ENCODE results near the gene AKNA.
A peak's percentile ranks its signal among the peaks of the same experiment; 100 is the strongest.
"Not testable (repeated sequence)": the region's sequence is repeated elsewhere in the genome, so short reads cannot be mapped to it uniquely, and the experiment has no call there.

Gene AKNA

GRCh38 chr9:114341991-114342390, 45.8 kb downstream of the AKNA start:
- H3K9me3 Mint-ChIP-seq = no peaks in the 10 kb centered on the region
- DNase-seq = no peak
- H3K27me3 Mint-ChIP-seq = no peaks in the 10 kb centered on the region
- H3K4me3 Mint-ChIP-seq = no peak overlapping the region
- peaks cover 23% of the 10 kb centered on the region for H3K4me1 Mint-ChIP-seq (ENCODE audit: low read depth)
- peak overlapping the region; percentile 88 for H3K27ac Mint-ChIP-seq
- H3K36me3 Mint-ChIP-seq (ENCODE audit: low read depth) = peaks cover 96% of the 10 kb centered on the region

- Mint-ChIP-seq H3K36me3 (ENCODE audit: low read depth) (peaks cover 97% of the 10 kb centered on the region), H3K27me3 (no peaks in the 10 kb centered on the region), H3K4me1 (ENCODE audit: low read depth) (peaks cover 17% of the 10 kb centered on the region), H3K27ac (peak overlapping the region; percentile 88), H3K4me3 (no peak overlapping the region), H3K9me3 (no peaks in the 10 kb centered on the region)
- DNase-seq = no peak
Measured at GRCh38 chr9:114341152-114341830, 46.5 kb downstream of the AKNA start.

DNA sequence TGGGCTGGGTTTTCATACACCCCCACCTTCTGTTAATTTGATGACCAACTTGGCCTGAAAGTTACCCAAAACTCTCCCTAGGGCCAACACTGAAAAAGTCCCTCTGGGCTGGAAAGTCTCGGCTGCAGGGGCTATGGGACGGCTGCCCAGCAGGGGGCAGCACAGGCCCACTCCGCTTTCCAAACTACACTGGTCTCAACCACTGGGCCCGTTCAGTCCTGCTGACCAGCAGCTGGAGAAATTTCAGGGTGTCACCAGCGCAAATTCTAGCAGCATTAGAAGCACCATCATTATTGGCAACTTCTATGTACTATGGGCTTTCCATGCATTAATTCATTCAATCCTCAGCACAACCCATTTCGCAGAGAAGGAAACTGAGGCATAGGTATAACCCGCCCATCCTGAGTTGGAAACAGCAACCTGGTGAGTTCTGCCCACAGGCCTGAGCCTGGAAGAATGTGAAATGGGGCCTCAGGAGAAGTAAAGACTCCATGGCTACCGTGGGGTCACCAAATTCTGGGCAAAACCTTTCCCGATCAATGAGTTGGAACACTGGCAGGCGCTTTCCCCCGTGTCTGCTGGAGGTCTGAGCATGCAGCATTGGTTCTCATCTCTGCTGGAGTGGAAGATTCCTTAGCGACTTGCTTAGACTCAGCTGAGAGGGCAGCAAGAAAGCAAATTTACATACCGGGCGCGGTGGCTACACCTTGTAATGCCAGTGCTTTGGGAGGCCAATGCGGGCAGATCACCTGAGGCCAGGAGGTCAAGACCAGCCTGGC, 48.5 kb downstream of the AKNA start:
- DNase-seq = peak; percentile 77

GRCh38 chr9:114338187-114338586, 49.6 kb downstream of the AKNA start:
- DNase-seq = no peak
- peak overlapping the region; percentile 81 for H3K27ac Mint-ChIP-seq
- peaks cover 86% of the 10 kb centered on the region for H3K36me3 Mint-ChIP-seq (ENCODE audit: low read depth)
- peaks cover 2% of the 10 kb centered on the region for H3K9me3 Mint-ChIP-seq
- H3K4me3 Mint-ChIP-seq = no peak overlapping the region
- no peaks in the 10 kb centered on the region for H3K27me3 Mint-ChIP-seq
- H3K4me1 Mint-ChIP-seq (ENCODE audit: low read depth) = peaks cover 19% of the 10 kb centered on the region

More for the DNA sequence above, 48.5 kb downstream of the AKNA start:
- Mint-ChIP-seq H3K4me1 (ENCODE audit: low read depth) (peaks cover 19% of the 10 kb centered on the region), H3K27ac (peak overlapping the region; percentile 81), H3K27me3 (no peaks in the 10 kb centered on the region), H3K36me3 (ENCODE audit: low read depth) (peaks cover 96% of the 10 kb centered on the region), H3K9me3 (peaks cover 2% of the 10 kb centered on the region), H3K4me3 (no peak overlapping the region)

GRCh38 chr9:114336699-114337395, 50.9 kb downstream of the AKNA start:
- H3K27ac Mint-ChIP-seq = peak overlapping the region; percentile 79
- no peak for DNase-seq
- H3K36me3 Mint-ChIP-seq (ENCODE audit: low read depth) = peaks cover 75% of the 10 kb centered on the region
- H3K9me3 Mint-ChIP-seq = peaks cover 2% of the 10 kb centered on the region
- H3K4me3 Mint-ChIP-seq = no peak overlapping the region
- H3K4me1 Mint-ChIP-seq (ENCODE audit: low read depth) = peaks cover 25% of the 10 kb centered on the region
- no peaks in the 10 kb centered on the region for H3K27me3 Mint-ChIP-seq

GRCh38 chr9:114336157-114336556, 51.6 kb downstream of the AKNA start:
- Mint-ChIP-seq H3K27ac (peak overlapping the region; percentile 79), H3K9me3 (peaks cover 2% of the 10 kb centered on the region), H3K36me3 (ENCODE audit: low read depth) (peaks cover 68% of the 10 kb centered on the region), H3K27me3 (no peaks in the 10 kb centered on the region), H3K4me3 (no peak overlapping the region), H3K4me1 (ENCODE audit: low read depth) (peaks cover 24% of the 10 kb centered on the region)
- no peak for DNase-seq

DNA sequence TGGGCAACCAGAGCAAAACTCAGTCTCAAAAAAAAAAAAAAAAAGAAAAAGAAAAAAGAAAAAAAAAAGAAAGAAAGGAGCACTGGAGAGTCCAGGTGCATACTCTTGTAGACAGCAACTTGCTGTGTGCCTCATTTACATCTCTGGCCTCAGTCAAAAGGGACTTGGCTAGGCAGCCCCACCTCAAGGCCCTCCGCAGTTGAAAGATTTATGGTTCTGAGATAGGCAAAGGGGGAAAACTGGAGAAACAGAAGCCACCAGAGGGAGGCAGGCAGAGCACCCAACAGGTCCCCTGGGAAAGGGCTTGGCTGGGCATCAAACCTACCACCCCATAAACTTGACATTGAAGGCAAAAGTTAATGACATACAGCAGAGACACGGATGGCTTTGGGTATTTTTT, 52.0 kb downstream of the AKNA start:
- DNase-seq = no peak
- H3K27ac Mint-ChIP-seq = peak overlapping the region; percentile 67
- H3K4me1 Mint-ChIP-seq (ENCODE audit: low read depth) = peaks cover 27% of the 10 kb centered on the region
- H3K4me3 Mint-ChIP-seq = no peak overlapping the region
- H3K27me3 Mint-ChIP-seq = no peaks in the 10 kb centered on the region
- peaks cover 2% of the 10 kb centered on the region for H3K9me3 Mint-ChIP-seq
- H3K36me3 Mint-ChIP-seq (ENCODE audit: low read depth) = peaks cover 64% of the 10 kb centered on the region

- H3K9me3 Mint-ChIP-seq = peaks cover 2% of the 10 kb centered on the region
- DNase-seq = no peak
- no peaks in the 10 kb centered on the region for H3K27me3 Mint-ChIP-seq
- peaks cover 23% of the 10 kb centered on the region for H3K4me1 Mint-ChIP-seq (ENCODE audit: low read depth)
- H3K4me3 Mint-ChIP-seq = no peak overlapping the region
- H3K27ac Mint-ChIP-seq = peak overlapping the region; percentile 78
- peaks cover 51% of the 10 kb centered on the region for H3K36me3 Mint-ChIP-seq (ENCODE audit: low read depth)
Measured at GRCh38 chr9:114334490-114334889, 53.3 kb downstream of the AKNA start.

- Mint-ChIP-seq H3K4me1 (ENCODE audit: low read depth) (peaks cover 18% of the 10 kb centered on the region), H3K36me3 (ENCODE audit: low read depth) (peaks cover 43% of the 10 kb centered on the region)
- H3K27ac Mint-ChIP-seq, H3K27me3 Mint-ChIP-seq, H3K4me3 Mint-ChIP-seq, H3K9me3 Mint-ChIP-seq, DNase-seq: not testable (repeated sequence)
Measured at GRCh38 chr9:114333718-114334117, 54.1 kb downstream of the AKNA start.

- not testable (repeated sequence) for H3K27me3 Mint-ChIP-seq, H3K9me3 Mint-ChIP-seq, DNase-seq, H3K4me3 Mint-ChIP-seq
- peak overlapping the region; percentile 80 for H3K27ac Mint-ChIP-seq
- peaks cover 16% of the 10 kb centered on the region for H3K4me1 Mint-ChIP-seq (ENCODE audit: low read depth)
- peaks cover 32% of the 10 kb centered on the region for H3K36me3 Mint-ChIP-seq (ENCODE audit: low read depth)
Measured at GRCh38 chr9:114332474-114333040, 55.2 kb downstream of the AKNA start.

DNA sequence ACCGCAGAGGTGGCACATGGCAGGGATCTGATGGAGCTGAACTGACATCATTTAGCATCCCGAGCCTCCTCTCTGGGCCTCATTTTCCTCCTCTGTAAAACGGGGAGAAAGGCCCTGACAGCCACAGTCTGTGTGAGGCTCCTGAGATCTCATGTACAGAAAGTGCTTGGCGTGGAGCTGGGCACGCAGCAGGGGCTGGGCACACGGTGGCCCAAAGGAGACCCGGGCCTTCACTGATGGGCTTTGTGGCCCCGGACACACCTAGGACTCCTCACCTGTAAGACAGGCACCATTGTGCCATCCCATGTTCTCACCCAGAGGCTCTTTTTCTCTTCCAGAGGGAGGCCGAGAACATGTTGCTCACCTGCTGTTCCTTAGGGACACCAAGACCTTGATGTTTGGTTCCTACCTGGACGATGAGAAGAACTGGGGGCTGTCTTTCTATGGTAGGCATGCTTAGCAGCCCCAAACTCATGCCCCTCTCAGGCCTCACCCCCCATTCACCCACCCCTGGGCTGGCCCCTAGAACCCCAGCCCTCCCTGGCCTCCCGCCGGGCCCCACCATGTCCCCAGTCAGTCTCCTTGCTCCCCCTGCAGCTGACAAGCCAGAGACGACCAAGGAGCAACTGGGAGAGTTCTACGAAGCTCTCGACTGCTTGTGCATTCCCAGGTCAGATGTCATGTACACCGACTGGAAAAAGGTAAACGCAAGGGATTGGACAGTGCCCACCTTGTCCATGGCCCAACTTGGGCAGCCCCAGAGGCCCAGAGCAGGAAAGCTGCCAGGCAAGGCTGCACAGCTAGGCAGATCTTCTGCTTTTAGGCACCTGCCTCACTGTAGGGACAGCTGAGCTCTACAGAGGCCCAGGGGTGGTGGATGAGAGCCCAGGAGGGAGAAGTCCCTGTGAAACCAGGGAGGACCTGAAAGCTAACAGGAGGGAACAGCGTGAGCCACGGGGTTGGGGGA, 56.3 kb downstream of the AKNA start:
- Mint-ChIP-seq H3K36me3 (ENCODE audit: low read depth) (peaks cover 21% of the 10 kb centered on the region), H3K27ac (peak overlapping the region; percentile 9), H3K4me1 (ENCODE audit: low read depth) (peaks cover 16% of the 10 kb centered on the region)
- H3K27me3 Mint-ChIP-seq, DNase-seq, H3K9me3 Mint-ChIP-seq, H3K4me3 Mint-ChIP-seq: not testable (repeated sequence)

DNA sequence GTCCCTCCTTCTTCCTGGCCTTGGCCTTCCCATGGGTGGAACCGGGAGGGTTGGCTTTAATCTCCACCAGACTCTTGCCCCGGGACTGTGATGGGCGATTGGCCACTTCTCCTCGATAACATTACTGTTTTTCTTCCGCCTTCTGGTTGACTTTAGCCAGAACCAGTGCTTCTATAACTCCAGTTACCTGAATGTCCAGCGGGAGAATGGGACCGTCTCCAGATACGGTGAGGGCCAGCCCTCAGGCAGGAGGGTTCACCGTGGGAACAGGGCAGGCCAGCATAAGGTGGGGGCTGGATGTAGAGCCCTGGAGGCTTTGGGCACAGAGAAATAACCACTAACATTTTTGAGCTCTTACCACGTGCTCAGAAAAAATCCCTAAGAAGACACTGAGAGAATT, 57.1 kb downstream of the AKNA start:
- Mint-ChIP-seq H3K36me3 (ENCODE audit: low read depth) (peaks cover 13% of the 10 kb centered on the region), H3K4me3 (no peak overlapping the region), H3K4me1 (ENCODE audit: low read depth) (peaks cover 16% of the 10 kb centered on the region), H3K27me3 (no peaks in the 10 kb centered on the region), H3K27ac (peak overlapping the region; percentile 60), H3K9me3 (peaks cover 2% of the 10 kb centered on the region)
- no peak for DNase-seq

- H3K4me1 Mint-ChIP-seq (ENCODE audit: low read depth) = peaks cover 15% of the 10 kb centered on the region
- H3K4me3 Mint-ChIP-seq; DNase-seq; H3K9me3 Mint-ChIP-seq; H3K36me3 Mint-ChIP-seq (ENCODE audit: low read depth); H3K27me3 Mint-ChIP-seq: not testable (repeated sequence)
- H3K27ac Mint-ChIP-seq = peak within 1 kb of the TSS; percentile 60
Measured at GRCh38 chr9:114329625-114330022, 58.2 kb downstream of the AKNA start, which contains the start of gene ORM2. ORM2 (plus strand) TSS chr9:114329869; CDS start chr9:114329905, 36 bp downstream.
